Cardiac fibroblast (primary cell): Measurements from ENCODE around the gene PRPF8.

Source experiments
- DNase-seq, 2 donors: peaks; one replicate each; pipeline versions ENCODE4 v3.0.0 to v3.0.0-alpha.2; 2010; ENCODE audit warnings: low read depth in 2 of 2
- H3K4me3 ChIP-seq, 2 donors: replicated peaks in 1 of 2; 1 replicate in 1 of 2; 2 replicates in 1 of 2; pipeline ENCODE4 v1.5.1; 2011; ENCODE audit warnings: low read depth in 2 of 2, low read length in 2 of 2, mild to moderate bottlenecking in 2 of 2, moderate library complexity in 1 of 2
- TF ChIP-seq, protein P1 (sequence below): IDR thresholded peaks from one replicate; pipeline ENCODE4 v1.5.1; 2011; ENCODE audit warnings: low read depth, mild to moderate bottlenecking, low read length, inconsistent platforms

PRPF8 gene

GRCh38 chr17:1729966-1730325, 45.3 kb upstream of the PRPF8 start:
- no peak for DNase-seq
- TF ChIP-seq, protein P1, sequence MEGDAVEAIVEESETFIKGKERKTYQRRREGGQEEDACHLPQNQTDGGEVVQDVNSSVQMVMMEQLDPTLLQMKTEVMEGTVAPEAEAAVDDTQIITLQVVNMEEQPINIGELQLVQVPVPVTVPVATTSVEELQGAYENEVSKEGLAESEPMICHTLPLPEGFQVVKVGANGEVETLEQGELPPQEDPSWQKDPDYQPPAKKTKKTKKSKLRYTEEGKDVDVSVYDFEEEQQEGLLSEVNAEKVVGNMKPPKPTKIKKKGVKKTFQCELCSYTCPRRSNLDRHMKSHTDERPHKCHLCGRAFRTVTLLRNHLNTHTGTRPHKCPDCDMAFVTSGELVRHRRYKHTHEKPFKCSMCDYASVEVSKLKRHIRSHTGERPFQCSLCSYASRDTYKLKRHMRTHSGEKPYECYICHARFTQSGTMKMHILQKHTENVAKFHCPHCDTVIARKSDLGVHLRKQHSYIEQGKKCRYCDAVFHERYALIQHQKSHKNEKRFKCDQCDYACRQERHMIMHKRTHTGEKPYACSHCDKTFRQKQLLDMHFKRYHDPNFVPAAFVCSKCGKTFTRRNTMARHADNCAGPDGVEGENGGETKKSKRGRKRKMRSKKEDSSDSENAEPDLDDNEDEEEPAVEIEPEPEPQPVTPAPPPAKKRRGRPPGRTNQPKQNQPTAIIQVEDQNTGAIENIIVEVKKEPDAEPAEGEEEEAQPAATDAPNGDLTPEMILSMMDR = no peak
- no peak overlapping the region for H3K4me3 ChIP-seq

DNA sequence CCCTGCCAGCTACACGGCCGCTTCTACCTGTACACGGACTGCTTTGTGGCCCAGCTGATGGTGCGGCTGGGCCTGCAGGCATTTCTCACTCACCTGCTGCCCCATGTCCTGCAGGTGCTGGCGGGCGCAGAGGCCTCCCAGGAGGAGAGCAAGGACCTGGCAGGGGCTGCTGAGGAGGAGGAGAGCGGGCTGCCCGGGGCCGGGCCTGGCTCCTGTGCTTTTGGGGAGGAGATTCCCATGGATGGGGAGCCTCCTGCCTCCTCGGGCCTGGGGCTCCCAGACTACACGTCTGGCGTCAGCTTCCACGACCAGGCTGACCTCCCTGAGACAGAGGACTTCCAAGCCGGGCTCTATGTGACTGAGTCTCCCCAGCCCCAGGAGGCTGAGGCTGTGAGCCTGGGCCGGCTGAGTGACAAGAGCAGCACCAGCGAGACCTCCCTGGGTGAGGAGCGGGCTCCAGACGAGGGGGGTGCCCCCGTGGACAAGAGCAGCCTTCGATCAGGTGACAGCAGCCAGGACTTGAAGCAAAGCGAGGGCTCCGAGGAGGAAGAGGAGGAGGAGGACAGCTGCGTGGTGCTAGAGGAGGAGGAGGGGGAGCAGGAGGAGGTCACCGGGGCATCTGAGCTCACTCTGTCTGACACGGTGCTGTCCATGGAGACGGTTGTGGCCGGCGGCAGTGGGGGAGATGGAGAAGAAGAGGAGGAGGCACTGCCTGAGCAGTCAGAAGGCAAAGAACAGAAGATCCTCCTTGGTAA, 43.4 kb upstream of the PRPF8 start:
- H3K4me3 ChIP-seq = no peak overlapping the region
- TF ChIP-seq, protein P1 = no peak
- no peak for DNase-seq

- TF ChIP-seq, protein P1 = no peak
These were observed 42.7 kb upstream of the PRPF8 start for GRCh38 chr17:1727258-1727789.

GRCh38 chr17:1726626-1727257, 42.1 kb upstream of the PRPF8 start:
- no peak for DNase-seq
- no peak overlapping the region for H3K4me3 ChIP-seq
- TF ChIP-seq, protein P1 = no peak

More at GRCh38 chr17:1727258-1727789, 42.7 kb upstream of the PRPF8 start:
- H3K4me3 ChIP-seq = no peak overlapping the region
- no peak for DNase-seq

DNA sequence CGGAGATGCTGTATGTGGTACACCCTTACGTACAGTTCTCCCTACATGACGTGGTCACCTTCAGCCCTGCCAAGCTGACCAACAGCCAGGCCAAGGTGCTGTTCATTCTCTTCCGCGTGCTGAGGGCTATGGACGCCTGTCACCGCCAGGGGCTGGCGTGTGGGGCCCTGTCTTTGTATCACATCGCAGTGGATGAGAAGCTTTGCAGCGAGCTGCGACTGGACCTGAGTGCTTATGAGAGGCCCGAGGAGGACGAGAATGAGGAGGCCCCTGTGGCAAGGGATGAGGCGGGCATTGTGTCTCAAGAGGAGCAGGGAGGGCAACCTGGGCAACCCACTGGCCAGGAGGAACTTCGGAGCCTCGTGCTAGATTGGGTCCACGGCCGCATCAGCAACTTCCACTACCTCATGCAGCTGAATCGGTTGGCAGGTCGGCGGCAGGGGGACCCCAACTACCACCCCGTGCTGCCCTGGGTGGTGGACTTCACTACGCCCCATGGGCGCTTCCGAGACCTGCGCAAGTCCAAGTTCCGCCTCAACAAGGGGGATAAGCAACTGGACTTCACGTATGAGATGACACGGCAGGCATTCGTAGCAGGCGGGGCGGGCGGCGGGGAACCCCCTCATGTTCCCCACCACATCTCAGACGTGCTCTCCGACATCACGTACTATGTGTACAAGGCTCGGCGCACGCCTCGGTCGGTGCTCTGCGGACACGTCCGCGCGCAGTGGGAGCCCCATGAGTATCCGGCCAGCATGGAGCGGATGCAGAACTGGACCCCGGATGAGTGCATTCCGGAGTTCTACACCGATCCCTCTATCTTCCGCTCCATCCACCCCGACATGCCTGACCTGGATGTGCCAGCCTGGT, 41.2 kb upstream of the PRPF8 start:
- TF ChIP-seq, protein P1 = no peak
- DNase-seq = no peak
- peak overlapping the region; percentile 56 to 58 for H3K4me3 ChIP-seq

DNA sequence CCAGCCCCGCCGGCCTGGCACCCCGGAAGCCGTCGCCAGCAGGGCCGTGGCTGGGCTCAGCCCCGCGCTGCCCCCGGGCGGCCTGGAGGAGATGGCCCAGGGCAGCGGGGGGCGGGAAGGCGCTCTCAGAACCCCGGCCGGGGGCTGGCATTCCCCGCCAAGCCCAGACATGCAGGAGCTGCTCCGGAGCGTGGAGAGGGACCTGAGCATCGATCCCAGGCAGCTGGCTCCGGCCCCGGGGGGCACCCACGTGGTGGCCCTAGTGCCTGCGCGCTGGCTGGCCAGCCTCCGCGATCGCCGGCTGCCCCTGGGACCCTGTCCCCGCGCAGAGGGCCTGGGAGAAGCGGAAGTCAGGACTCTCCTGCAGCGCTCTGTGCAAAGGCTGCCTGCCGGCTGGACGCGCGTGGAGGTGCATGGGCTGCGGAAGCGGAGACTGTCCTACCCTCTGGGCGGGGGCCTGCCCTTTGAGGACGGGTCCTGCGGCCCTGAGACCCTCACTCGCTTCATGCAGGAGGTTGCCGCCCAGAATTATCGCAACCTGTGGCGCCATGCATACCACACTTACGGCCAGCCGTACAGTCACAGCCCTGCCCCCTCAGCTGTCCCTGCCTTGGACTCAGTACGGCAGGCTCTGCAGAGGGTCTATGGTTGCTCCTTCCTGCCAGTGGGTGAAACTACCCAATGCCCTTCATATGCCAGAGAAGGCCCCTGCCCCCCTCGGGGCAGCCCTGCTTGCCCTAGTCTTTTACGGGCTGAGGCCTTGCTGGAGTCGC, 40.4 kb upstream of the PRPF8 start:
- DNase-seq = no peak
- TF ChIP-seq, protein P1 = no peak
- H3K4me3 ChIP-seq = peak overlapping the region; percentile 56 to 58
